SK-N-SH (cell line): ENCODE measurements around the gene PTGIS.

Experiments used
- EP300 ChIP-seq, 2 experiments: IDR thresholded peaks; 2 replicates each; pipeline versions ENCODE4 v1.4.0 to v1.6.1; 2012; ENCODE audit warnings: borderline replicate concordance in 1 of 2, low read depth in 1 of 2, low read length in 1 of 2
- IRF3 ChIP-seq: fragments of 150-350 bp; IDR thresholded peaks from 2 replicates; pipeline ENCODE4 v1.6.1; 2016; ENCODE audit warnings: mild to moderate bottlenecking, low read depth, low read length
- MXI1 ChIP-seq: IDR thresholded peaks from 2 replicates; pipeline ENCODE4 v1.6.1; 2012; ENCODE audit warnings: mild to moderate bottlenecking, low read depth, low read length, improper control_type of control experiment
- NRF1 ChIP-seq: IDR thresholded peaks from 2 replicates; pipeline ENCODE4 v1.6.1; 2012; ENCODE audit warnings: low read depth, mild to moderate bottlenecking, low read length
- POLR2AphosphoS5 ChIP-seq: IDR thresholded peaks from 2 replicates; pipeline ENCODE4 v1.6.1; 2012; ENCODE audit warnings: low read depth, low read length
- SIN3A ChIP-seq: IDR thresholded peaks from 2 replicates; pipeline ENCODE4 v1.6.1; 2012; ENCODE audit warnings: low read depth, mild to moderate bottlenecking, low read length, moderate library complexity, borderline replicate concordance
- TF ChIP-seq, protein P1 (sequence below): fragments of 200-600 bp; sonication (generic); IDR thresholded peaks from 2 replicates; pipeline ENCODE4 v1.6.1; 2017; ENCODE audit warnings: antibody characterized with exemption, mild to moderate bottlenecking, moderate library complexity
- TF ChIP-seq, protein P2 (sequence below): IDR thresholded peaks from 2 replicates; pipeline ENCODE4 v1.4.0; 2012; ENCODE audit warnings: low read depth, borderline replicate concordance
- TF ChIP-seq, protein P3 (sequence below): IDR thresholded peaks from 2 replicates; pipeline ENCODE4 v1.6.1; 2012; ENCODE audit warnings: mild to moderate bottlenecking, low read depth, low read length, moderate library complexity

DNA sequence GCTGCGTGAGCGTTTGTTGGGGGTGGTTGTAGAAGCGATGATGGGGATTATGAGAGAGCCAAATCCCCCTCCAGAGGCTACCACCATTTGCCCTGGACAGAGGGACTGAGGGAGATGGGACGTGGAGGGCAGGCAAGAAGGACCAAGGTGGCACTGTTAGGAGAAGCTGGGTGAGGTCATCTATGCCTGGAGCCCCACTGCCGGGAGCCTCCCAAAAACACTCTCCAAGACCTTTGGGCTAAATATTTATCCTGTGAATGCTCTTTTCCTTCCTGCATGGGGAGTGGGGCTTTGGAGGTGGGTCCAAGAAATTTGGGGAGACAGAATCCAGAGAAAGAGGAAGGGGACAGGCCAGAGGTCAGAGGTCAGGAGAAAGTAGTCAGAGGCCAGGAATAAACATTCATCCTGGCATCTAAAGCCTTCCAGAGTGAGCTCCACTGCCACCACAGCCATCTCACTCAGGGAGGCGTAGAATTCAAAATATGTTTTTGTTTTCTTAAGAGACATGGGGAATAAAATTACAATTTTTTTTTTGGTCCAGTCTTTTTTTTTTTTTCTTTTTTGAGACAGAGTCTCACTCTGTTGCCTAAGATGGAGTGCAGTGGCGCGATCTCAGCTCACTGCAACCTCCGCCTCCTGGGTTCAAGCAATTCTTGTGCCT is 17.8 kb upstream of the PTGIS start:
- TF ChIP-seq NRF1 (no peak), SIN3A (no peak), EP300 (IDR thresholded peaks at IDR 0.05; ENCODE audit: borderline replicate concordance in 1 of 2, low read depth in 1 of 2, low read length in 1 of 2) (no peak), IRF3 (no peak), POLR2AphosphoS5 (no peak), MXI1 (no peak)
- TF ChIP-seq, protein P1, sequence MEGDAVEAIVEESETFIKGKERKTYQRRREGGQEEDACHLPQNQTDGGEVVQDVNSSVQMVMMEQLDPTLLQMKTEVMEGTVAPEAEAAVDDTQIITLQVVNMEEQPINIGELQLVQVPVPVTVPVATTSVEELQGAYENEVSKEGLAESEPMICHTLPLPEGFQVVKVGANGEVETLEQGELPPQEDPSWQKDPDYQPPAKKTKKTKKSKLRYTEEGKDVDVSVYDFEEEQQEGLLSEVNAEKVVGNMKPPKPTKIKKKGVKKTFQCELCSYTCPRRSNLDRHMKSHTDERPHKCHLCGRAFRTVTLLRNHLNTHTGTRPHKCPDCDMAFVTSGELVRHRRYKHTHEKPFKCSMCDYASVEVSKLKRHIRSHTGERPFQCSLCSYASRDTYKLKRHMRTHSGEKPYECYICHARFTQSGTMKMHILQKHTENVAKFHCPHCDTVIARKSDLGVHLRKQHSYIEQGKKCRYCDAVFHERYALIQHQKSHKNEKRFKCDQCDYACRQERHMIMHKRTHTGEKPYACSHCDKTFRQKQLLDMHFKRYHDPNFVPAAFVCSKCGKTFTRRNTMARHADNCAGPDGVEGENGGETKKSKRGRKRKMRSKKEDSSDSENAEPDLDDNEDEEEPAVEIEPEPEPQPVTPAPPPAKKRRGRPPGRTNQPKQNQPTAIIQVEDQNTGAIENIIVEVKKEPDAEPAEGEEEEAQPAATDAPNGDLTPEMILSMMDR = no peak
- TF ChIP-seq, protein P2, sequence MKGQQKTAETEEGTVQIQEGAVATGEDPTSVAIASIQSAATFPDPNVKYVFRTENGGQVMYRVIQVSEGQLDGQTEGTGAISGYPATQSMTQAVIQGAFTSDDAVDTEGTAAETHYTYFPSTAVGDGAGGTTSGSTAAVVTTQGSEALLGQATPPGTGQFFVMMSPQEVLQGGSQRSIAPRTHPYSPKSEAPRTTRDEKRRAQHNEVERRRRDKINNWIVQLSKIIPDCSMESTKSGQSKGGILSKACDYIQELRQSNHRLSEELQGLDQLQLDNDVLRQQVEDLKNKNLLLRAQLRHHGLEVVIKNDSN = no peak
- TF ChIP-seq, protein P3, sequence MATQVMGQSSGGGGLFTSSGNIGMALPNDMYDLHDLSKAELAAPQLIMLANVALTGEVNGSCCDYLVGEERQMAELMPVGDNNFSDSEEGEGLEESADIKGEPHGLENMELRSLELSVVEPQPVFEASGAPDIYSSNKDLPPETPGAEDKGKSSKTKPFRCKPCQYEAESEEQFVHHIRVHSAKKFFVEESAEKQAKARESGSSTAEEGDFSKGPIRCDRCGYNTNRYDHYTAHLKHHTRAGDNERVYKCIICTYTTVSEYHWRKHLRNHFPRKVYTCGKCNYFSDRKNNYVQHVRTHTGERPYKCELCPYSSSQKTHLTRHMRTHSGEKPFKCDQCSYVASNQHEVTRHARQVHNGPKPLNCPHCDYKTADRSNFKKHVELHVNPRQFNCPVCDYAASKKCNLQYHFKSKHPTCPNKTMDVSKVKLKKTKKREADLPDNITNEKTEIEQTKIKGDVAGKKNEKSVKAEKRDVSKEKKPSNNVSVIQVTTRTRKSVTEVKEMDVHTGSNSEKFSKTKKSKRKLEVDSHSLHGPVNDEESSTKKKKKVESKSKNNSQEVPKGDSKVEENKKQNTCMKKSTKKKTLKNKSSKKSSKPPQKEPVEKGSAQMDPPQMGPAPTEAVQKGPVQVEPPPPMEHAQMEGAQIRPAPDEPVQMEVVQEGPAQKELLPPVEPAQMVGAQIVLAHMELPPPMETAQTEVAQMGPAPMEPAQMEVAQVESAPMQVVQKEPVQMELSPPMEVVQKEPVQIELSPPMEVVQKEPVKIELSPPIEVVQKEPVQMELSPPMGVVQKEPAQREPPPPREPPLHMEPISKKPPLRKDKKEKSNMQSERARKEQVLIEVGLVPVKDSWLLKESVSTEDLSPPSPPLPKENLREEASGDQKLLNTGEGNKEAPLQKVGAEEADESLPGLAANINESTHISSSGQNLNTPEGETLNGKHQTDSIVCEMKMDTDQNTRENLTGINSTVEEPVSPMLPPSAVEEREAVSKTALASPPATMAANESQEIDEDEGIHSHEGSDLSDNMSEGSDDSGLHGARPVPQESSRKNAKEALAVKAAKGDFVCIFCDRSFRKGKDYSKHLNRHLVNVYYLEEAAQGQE = no peak
